ENCODE results near the gene ASB18.
"Not testable (repeated sequence)": the region's sequence is repeated elsewhere in the genome, so short reads cannot be mapped to it uniquely, and the experiment has no call there.

ASB18 gene

DNA sequence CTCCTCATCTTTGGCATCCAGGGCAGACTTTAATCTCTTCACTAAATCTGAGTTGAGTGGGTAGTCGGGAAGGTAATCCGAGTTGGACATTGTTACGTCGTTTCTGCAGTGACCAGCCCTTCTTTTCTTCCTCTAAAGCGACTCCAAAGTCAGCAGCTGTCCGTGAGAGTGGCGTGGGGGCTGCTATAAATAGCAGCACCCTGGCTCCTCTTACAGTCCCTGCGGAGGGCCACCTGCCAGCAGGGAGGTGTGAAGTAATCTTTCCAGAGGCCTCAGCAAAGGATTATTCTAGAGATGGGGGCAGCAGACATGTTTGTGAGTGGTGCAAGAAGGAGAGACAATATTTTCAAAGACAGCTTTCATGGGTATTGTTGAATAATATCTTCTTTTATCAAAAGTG lies at the start of gene ASB18:
TSS of gene ASB18 (minus strand) at position 151 of the 400 bp plus-strand sequence. CDS start at position 90, 61 bp downstream.
- DNase-seq, result no peak

- DNase-seq, result no peak
These were observed 47.1 kb upstream of the ASB18 start for GRCh38 chr2:236311286-236311685.

DNA sequence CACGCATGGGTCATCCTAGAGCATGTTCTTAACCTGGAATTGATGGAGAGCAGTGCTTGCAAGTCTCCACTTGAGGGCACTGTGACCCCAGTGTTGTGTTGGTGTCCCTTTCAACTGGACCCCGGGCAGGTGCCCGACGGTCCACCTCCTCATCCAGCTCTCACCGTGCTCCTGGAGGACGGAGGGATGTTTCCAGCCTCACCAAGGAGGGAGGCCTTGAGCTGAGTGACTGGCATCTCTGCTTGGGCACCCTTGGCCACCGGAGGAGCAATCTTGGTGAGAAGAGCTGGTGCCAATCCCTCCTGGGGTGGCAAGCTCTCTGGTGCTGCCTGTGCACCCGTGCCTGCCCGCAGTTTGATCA lies 45.4 kb upstream of the ASB18 start:
- DNase-seq, result no peak

- DNase-seq, result no peak
These were observed 44.9 kb upstream of the ASB18 start for GRCh38 chr2:236308855-236309668.

- no peak for DNase-seq
These were observed 43.4 kb upstream of the ASB18 start for GRCh38 chr2:236307641-236308040.

GRCh38 chr2:236306825-236307540 lies 42.8 kb upstream of the ASB18 start:
- no peak for DNase-seq

DNA sequence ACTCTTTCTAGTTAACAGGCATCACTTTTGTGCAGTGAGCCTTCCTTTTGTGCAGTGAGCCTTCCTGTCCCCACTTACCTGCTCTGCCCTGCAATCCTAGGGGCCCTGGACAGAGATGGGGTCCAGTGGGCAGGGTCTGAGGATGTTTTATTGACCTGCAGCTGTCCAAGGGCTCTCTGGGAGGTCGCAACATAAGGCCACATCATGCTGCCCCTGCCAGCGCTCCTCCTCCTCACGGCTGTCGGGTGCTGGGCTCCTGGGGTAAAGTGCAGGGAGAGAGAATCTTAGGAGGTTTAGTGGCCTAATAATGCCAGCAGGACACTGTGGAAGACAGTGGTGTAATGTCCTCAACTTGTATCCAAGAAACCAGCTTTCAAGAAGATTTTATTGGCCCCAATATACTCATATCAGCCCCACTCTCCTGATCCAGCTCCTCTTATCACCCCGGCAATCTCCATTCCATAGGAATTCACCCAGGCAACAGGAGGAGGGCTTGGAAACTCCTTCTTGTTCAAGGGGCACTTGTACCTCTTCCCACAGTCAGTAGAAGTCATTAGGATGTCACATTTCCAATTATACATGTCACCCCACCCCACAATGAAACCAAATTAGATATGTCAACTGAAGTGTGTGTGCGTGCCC lies 41.9 kb upstream of the ASB18 start:
- no peak for DNase-seq

GRCh38 chr2:236305531-236305930 lies 41.3 kb upstream of the ASB18 start:
- DNase-seq, result no peak

GRCh38 chr2:236303935-236304334 lies 39.7 kb upstream of the ASB18 start:
- DNase-seq, result no peak

DNA sequence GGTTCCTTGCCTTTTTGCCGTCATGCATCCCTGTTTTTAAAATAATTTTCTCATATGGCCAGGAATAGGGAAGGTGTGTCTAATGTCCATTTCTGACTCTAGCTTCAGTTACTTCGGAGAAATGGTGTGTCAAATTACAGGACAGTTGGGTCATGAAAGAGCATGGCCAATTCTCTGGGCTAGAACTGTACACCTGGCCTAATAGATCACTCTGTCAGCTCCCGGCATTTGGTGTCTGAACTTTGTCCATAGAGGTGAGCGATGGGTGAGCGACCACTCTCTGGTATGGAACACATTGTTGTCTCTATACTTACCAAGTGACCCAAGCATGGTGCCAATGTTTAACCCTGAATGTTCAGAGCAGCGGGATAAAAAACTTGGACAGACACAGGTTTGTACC lies 38.3 kb upstream of the ASB18 start:
- no peak for DNase-seq

DNA sequence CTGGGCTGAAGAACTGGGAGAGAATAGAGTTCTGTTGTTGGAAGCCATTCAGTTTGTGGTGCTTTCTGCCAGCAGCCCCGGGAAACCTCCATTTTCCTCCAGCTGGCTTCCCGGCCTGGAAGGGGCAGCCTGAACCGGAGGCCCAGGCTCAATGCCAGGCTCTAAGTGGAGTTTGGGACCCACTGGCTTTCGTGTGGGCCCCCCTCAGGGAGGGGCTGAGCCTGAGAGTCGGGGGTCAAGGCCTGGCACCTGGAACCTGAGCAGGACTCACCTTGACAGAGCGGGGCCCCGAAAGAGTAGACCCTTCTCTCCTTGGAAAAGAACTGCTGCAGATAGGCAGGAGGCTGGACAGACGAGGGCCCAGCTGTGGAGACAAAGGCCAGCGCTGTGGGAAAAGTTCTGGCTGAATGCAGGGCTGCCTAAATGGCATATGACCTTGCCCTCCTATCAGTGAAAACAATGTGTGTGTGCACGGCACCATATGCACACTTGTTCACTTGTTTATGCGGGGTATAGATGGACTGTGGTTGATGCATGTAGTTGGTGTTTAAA lies 34.8 kb upstream of the ASB18 start:
- DNase-seq, result no peak

DNA sequence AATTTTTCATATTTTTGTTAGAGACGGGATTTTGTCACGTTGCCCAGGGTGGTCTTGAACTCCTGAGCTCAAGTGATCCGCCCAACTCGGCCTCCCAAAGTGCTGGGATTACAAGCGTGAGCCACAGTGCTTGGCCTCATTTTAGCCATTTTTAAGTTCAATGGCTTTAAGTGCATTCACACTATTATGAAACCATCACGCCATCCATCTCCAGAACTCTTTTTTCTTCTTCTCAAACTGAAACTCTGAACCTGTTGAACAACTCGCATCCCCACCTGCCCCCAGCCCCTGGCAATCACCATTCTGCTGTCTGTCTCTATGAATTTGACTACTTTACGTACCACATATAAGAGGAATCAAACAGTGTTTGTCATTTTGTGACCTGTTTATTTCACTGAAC lies 31.3 kb upstream of the ASB18 start:
- DNase-seq, result no peak

DNA sequence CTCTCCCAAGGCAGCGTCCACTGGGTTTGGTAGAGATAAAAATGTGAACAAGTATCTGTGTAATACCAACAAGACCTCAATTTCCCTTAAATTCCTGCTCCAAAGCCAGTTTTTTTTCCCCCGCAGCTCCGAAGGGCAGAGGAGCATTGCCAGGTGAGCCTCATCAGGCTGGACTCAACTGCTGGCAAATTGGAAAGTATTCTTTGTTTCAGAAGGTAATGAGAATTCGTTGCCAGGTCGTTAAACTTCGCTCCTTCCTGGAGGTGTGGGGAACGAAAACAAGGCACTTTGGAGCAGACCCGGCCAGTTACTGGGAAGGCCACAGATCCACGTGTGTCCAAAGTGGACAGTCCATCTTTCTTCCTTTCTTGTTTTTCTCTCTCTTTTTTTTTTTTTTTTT lies 30.4 kb upstream of the ASB18 start:
- DNase-seq, result no peak

- DNase-seq, result no peak
These were observed 29.1 kb upstream of the ASB18 start for GRCh38 chr2:236293241-236293810.

DNA sequence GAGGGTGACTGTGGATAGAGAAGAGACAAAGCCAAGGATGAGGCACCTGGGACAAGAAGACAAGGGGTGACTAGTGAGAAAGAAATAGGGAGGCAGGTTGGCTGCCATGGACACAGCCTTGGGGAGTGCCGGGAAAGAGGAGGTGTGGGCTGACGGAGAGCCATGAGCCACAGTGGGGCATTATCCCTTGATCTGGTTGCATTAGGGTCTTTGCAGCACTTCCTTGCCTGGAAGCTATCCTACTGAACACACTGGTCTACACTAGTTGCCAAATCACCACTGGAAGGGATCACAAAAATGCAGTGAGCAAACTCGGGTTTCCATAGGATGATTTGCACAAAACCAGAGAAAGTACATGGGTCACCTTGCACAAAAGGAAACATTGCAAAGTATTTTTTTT lies 27.7 kb upstream of the ASB18 start:
- DNase-seq, result no peak

GRCh38 chr2:236291476-236291875 lies 27.3 kb upstream of the ASB18 start:
- DNase-seq, result no peak

DNA sequence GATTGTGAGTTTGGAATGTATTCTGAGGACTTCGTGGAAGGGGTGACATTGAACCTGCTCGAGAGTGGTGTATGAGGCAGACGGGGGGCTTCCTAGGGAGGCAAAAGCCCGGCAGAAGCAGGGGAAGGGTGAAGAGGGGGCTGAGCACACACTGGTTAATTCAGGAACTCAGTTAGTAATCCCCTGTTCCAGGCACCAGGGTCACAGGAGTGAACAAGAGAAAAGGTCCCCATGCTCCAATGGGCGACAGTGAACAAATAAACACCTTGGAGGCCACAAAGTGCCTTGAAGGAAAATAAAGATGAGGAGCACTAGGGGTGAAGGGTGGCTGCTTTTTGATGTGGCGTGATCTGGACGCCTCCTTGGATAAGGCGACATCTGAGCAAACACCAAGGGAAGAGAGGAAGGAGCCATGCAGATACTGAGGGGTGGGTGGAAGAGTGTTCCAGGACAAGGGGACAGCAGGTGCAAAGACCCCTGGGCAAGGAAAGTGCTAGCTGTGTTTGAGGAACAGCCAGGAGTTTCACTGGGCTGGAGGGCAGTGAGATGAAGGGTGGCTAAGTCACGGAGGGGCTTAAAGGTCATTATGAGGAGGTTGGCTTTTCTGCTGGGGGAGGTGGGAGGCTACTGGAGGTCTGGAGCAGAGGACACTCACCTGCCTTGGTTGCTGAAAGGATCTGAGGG lies 26.7 kb upstream of the ASB18 start:
- no peak for DNase-seq

DNA sequence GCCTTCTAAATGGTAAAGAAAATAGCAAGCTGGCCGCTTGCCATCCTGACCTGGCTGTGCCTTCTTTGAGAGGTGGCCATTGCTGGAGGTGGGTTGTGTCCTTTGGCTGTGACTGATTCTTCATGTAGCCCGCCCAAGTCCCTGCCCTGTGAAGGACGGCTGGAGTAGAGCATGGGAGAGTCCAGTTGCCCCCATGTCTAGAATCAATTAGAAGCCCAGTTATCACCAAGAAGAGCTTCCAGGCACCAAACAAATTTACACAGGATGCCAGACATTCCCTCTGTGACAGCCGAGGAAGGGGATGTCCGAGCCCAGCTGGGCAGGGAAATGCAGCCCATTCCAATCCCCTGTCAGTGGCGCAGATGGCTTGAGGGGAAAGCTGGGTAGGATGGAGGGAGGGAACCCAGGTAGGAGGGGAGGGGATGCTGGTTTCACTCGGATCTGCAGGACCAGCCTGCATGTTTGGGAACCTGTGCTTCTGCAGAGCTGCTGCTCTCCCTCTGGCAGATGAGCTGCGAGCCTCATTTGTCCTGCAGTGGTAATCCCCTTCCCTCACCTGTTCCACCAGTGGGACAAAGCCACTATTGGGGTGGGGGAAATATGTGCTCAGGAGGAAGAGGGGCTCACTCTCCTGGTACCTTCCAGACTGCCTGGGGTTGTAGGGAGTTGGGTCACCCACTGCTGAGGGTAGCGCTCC lies 25.7 kb upstream of the ASB18 start:
- no peak for DNase-seq

GRCh38 chr2:236288373-236288772 lies 24.2 kb upstream of the ASB18 start:
- DNase-seq, result not testable (repeated sequence)

DNA sequence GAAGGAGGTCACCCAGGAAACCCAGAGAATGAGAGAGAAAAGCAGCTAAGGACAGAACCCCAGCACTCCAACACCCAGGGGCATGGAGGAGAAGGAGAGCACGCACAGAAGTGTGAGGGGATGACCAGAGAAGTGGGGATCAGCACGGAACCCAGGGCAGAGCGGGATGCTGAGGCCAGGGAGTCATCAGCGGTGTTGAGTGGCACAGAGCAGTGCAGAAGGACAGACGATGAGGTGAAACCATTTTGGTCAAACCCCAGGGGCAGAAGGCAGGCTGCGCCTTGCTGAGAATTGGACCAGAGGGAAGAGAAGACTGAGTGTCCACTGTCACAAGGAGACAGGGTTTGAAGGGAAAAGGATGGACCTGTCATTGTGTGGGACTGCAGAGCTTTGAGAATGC lies 23.4 kb upstream of the ASB18 start:
- DNase-seq, result no peak

DNA sequence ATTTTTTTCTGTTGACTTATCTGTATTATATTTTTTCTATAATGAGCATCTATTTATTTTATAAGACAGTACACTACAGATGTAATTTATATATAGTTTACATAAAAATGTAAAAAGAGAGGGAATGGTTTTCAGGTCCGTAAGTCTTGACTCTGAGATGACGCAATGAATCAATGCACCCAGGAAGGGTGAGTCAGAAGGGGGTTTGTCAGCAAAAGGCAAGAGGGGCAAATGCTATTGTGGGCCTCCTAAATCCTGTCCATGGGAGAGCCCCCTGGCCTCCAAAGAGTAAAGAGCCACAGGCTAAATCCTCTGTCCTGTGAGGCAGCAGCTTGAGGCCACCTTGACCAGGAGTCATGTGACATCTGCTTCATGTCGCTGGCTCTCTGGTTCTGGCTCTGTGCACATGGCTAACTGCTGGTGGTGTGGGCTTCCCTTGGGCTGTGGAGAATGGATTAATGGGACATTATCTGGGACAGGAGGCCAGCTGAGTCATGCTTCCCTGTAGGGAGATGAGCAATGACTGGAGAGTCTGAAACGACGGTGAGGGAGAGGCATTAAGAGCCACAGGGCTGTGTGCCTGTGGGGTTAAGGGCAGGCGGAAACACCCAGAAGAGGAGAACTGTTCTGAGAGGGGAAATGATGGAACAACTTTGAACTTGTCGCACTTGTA lies 22.8 kb upstream of the ASB18 start:
- no peak for DNase-seq

DNA sequence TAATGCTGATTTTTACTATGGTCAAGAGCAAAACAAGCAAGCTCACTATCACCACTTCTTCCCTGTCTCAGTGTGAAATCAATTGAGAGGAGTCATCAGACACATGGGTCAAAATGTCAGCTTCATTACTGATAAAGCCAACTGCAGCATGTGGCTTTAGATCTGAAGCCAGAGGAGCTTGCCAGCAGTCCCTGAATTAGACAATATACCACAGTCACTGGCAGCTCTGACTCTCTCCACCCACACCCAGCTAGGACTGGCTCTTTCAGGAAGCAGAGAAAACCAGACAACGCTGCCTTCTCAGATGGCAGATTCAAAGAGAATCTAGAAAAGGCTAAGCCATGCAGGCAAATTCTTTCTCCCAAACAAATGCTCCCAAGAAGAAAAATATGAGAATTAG lies 20.0 kb upstream of the ASB18 start:
- no peak for DNase-seq

Data from NCI-H2171 treated with DMSO at 0.1 percent for 48 hours (cell line).